Measurements from ENCODE around the gene GYPC. TPM values are rescaled to one million over a fixed set of nuclear protein-coding genes. Genes with fewer than 3 reads are reported as not detected.

Gene GYPC
- polyA plus RNA-seq (2011; rRNA removed), result 164 and 236 TPM in 2 replicates
- polyA minus RNA-seq (2011; rRNA and poly(A)+ RNA removed), result 83.8 and 133 TPM in 2 replicates

- peak within 1 kb of the TSS; percentile 50 for H3K4me3 ChIP-seq (ENCODE audit: low read depth, low read length)
- peaks cover 3% of the 10 kb centered on the region for H3K36me3 ChIP-seq (ENCODE audit: control insufficient read depth, insufficient read depth, low read length)
- POLR2A ChIA-PET, result no interaction called here
- DNase-seq (ENCODE audit: low read depth), result no peak
- TF ChIP-seq, protein P1, sequence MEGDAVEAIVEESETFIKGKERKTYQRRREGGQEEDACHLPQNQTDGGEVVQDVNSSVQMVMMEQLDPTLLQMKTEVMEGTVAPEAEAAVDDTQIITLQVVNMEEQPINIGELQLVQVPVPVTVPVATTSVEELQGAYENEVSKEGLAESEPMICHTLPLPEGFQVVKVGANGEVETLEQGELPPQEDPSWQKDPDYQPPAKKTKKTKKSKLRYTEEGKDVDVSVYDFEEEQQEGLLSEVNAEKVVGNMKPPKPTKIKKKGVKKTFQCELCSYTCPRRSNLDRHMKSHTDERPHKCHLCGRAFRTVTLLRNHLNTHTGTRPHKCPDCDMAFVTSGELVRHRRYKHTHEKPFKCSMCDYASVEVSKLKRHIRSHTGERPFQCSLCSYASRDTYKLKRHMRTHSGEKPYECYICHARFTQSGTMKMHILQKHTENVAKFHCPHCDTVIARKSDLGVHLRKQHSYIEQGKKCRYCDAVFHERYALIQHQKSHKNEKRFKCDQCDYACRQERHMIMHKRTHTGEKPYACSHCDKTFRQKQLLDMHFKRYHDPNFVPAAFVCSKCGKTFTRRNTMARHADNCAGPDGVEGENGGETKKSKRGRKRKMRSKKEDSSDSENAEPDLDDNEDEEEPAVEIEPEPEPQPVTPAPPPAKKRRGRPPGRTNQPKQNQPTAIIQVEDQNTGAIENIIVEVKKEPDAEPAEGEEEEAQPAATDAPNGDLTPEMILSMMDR (IDR thresholded peaks at IDR 0.05; ENCODE audit: insufficient read depth, low read depth, low read length), result no peak
- H3K27me3 ChIP-seq (ENCODE audit: control insufficient read depth, insufficient read depth, low read length), result no peaks in the 10 kb centered on the region
- CTCF ChIA-PET, result interaction anchor here (0.8 kb wide), 1 partner anchor 21 kb away, joined by 5 read pairs; no protein-coding TSS in a partner anchor
Measured at GRCh38 chr2:126655500-126656430, at the start of gene GYPC. Gene GYPC (plus strand): TSS chr2:126656158. CDS start chr2:126656264, 106 bp downstream.

DNA sequence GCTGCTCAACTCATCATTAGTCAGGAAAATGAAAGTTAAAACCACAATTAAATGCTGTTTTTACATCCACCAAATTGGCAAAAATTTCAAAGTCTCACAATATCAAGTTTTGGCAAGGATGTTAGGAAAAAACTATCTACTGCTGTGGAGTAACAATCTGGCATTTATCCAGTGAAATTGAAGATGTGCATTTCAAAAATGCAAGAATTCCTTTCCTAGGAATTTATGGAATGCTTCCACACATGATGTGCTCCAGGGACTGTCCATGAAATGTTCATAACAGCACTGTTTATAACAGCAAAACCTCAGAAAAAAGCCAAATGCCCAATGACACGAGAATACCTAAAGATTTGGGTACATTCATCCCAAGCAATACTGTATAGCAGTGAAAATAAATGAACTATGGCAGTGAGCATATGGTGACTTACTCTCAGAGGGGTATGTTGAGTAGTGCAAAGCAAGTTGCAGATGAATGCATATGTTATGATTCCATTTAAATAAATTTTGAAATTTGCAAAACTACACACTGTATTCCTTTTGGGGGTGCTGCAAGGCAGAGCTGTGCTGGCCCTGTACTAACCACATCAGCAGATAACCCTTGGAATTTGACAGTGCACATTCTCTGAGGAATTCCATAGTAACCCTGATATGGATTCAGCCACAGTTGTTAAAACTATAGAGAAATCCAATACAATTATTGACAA lies 41.3 kb upstream of the GYPC start:
- TF ChIP-seq, protein P1 (IDR thresholded peaks at IDR 0.05; ENCODE audit: insufficient read depth, low read depth, low read length), result no peak
- POLR2A ChIA-PET, result no interaction called here
- no peaks in the 10 kb centered on the region for H3K36me3 ChIP-seq (ENCODE audit: control insufficient read depth, insufficient read depth, low read length)
- H3K4me3 ChIP-seq (ENCODE audit: low read depth, low read length), result no peak overlapping the region
- H3K27me3 ChIP-seq (ENCODE audit: control insufficient read depth, insufficient read depth, low read length), result no peaks in the 10 kb centered on the region
- DNase-seq (ENCODE audit: low read depth), result peak; percentile 31
- CTCF ChIA-PET, result no interaction called here

- Histone ChIP-seq H3K36me3 (ENCODE audit: control insufficient read depth, insufficient read depth, low read length) (no peaks in the 10 kb centered on the region), H3K4me3 (ENCODE audit: low read depth, low read length) (no peak overlapping the region), H3K27me3 (ENCODE audit: control insufficient read depth, insufficient read depth, low read length) (no peaks in the 10 kb centered on the region)
- POLR2A ChIA-PET, result no interaction called here
- no peak for DNase-seq (ENCODE audit: low read depth)
- TF ChIP-seq, protein P1 (IDR thresholded peaks at IDR 0.05; ENCODE audit: insufficient read depth, low read depth, low read length), result no peak
- CTCF ChIA-PET, result interaction anchor here (0.6 to 1.5 kb wide), 5 partner anchors 11 to 103 kb away, joined by 3 to 6 read pairs (median 3); no protein-coding TSS in a partner anchor
Measured at GRCh38 chr2:126616606-126617069, 39.3 kb upstream of the GYPC start.

DNA sequence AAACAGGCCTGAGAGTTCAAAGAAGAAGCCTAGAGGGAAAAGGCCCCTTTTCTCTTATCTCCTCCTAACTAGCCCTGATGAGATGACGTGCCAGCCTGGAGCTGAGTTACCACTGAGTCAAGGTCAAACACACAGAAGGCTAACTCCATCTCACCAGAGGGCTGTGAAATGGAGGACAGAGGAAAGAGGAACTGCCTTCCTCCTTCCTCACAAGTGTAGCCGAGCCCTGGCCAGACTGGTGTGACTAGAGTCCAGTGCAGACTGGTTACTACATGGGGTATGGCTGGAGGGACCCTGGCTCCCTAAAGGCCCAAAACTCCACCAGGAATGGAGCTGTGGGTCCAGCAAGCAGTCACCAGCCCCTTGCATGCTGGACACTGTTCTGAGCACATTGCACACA lies 35.7 kb upstream of the GYPC start:
- no peak for DNase-seq (ENCODE audit: low read depth)
- POLR2A ChIA-PET, result no interaction called here
- CTCF ChIA-PET, result interaction anchor here (1.2 kb wide), 1 partner anchor 12 kb away, joined by 3 read pairs; no protein-coding TSS in a partner anchor

More for the DNA sequence above, 35.7 kb upstream of the GYPC start:
- Histone ChIP-seq H3K4me3 (ENCODE audit: low read depth, low read length) (no peak overlapping the region), H3K27me3 (ENCODE audit: control insufficient read depth, insufficient read depth, low read length) (no peaks in the 10 kb centered on the region), H3K36me3 (ENCODE audit: control insufficient read depth, insufficient read depth, low read length) (no peaks in the 10 kb centered on the region)
- TF ChIP-seq, protein P1 (IDR thresholded peaks at IDR 0.05; ENCODE audit: insufficient read depth, low read depth, low read length), result no peak
